ENCODE data around the gene C14orf132.

The C14orf132 gene

DNA sequence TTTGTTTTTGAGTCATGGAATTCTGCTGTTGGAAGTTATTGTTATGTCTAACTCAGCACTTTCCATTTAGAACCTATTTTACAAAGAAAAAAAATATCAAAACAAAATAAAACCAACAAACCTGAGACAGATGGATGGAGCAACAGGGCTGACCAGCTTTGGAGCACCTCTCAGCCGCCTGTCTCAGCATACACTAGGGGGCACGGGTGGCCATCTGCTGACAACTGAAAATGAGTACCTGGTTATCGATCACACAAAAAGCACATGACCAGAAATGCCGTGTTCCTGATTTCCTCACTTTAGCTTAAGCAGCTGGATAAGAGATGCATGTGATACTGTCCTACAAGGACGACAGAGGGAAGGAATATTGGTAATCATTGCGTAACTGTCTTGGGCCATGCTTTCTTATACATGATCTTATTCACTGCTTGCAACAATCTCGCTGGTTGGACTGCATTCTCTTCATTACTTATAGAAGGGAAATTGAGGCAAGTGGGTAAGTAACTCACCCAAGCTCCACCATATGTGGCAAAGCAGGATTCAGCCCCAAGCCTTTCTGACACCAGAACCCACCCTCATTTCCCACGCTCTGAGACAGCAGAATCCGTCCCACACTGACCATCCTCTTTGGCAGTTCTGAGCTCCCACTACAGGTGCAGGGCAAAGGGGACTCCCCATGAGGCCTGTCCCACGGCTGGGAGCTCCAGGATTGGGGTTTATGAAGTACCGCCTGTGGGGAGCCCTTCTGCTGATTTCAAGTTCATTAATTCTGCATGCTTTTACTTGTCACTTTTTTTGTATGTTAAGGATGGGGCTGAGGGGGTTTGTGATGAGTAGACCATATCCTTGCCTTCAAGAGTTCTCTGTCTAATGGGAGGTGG lies 43.5 kb downstream of the C14orf132 start:
- DNase-seq (ENCODE audit: low read depth): no peak

GRCh38 chr14:96083667-96084320 lies 44.6 kb downstream of the C14orf132 start:
- DNase-seq (ENCODE audit: low read depth): no peak

- DNase-seq (ENCODE audit: low read depth): no peak
These were observed 45.6 kb downstream of the C14orf132 start for GRCh38 chr14:96084796-96085195.

GRCh38 chr14:96085369-96085768 lies 46.2 kb downstream of the C14orf132 start:
- peak; percentile 17 for DNase-seq (ENCODE audit: low read depth)

DNA sequence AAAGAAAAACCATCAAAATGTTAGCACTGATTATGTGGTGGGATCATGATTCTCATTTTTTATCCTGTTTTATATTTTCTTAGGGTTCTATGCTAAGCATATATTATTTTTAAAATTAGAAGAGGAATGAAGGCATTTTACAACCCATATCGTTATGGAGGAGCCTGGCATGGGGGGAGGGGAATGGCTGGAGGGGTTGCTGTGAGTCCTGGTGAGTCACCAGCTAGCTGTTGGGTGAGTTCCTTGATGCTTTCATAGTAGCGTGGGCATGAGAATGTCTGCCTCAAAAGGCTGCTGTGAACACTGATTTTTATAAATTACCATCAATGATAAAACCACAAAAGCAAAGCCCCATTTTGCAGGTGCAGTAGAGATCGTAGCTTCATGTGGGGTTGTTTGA lies 46.9 kb downstream of the C14orf132 start:
- peak; percentile 70 for DNase-seq (ENCODE audit: low read depth)

DNA sequence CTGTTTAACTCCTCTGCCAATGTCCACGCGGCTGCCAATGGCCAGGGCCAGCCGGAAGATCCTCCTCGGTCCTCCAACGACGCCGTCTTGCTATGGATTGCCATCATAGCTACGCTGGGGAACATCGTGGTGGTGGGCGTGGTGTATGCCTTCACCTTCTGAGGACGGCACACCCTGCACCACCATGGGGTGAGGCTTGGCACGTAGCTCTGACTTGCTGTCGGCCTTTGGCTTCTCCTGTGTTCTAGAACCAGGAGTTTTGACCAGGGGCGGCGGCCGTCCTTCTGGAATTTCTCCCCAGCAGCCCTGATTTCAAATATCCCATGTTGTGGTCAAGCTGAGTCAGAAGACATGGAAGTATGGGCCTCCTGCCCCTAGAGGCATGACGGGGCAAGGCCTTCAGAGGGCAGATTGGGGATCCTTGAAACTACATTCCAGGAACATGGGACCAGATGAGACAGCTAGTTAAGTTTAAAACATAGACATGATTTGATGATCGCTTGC lies 47.5 kb downstream of the C14orf132 start:
- no peak for DNase-seq (ENCODE audit: low read depth)

DNA sequence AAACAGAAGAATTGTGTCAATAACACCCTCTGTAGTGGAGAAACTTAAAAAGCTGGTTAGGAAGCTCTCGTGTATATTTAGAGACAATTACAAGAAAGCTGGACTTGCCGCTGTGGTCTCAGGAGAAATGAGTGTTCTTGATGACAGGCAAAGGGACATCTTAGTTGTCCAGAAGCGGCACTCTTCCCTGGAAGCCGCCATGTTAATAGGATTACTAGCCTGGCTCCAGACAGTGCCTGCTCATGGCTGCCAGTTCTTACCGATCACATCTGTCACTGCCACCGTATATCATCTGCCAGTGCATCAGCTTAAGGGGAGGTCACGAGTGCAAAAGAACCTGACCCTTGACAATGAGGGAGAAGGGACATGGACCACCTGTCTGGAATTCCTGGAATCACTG lies 48.9 kb downstream of the C14orf132 start:
- DNase-seq (ENCODE audit: low read depth): no peak

DNA sequence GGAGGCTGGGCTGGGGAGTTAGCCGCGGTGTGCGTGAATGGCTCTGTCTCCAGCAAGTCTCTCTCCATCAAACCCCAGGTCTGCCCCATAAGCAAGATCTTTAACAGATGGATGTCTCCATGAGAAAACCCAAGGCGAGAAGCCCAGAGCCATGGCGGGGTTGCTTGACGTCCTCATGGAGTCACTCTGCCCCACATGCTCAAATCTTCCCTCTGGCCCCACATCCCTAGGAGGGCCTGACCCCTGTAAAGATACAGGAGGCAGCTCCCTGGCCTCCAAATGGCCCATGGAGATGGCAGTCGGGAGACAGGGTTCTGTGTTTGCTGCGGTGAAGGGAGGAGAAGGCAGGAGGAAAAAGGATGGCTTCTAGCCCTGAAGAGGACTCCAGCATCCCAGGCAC lies 49.3 kb downstream of the C14orf132 start:
- DNase-seq (ENCODE audit: low read depth): no peak

DNA sequence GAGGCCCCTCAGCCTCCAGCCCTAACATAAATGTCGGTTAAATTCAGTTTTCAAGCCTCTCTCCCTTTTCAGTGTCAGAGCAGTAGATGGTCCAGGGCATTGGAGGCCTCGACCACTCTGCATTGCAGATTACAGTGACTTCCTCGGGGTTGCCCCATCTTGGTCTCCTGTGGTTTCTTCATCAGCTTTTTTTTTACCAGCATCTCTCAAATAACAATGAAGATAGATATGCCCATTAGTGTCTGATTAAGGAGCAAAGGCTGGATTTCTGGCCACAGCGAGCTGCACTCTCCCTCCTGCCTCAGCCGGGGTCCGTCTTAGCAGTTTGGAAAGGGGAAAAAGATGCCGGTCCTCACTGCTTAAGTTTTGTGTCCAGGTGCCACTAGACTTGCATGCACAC lies 49.7 kb downstream of the C14orf132 start:
- no peak for DNase-seq (ENCODE audit: low read depth)

DNA sequence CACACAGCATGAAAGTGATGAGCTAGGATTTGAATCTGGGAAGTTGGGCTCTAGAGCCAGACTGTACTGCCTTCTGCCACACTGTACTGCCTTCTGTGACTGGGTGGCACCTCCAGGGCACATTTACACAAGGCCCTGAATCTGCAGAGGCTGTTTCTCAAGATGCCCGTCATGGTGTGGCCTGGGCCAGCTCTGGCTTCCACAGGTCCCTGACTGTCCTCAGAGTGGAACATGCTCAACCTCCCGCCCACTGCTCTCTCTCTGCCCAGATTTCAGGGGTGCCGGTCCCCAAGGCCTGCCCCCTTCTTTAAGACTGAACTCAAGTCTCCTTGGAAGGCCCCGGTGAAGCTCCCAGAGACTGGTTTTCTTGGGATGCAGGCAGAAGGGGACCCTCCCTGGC lies 50.2 kb downstream of the C14orf132 start:
- no peak for DNase-seq (ENCODE audit: low read depth)

DNA sequence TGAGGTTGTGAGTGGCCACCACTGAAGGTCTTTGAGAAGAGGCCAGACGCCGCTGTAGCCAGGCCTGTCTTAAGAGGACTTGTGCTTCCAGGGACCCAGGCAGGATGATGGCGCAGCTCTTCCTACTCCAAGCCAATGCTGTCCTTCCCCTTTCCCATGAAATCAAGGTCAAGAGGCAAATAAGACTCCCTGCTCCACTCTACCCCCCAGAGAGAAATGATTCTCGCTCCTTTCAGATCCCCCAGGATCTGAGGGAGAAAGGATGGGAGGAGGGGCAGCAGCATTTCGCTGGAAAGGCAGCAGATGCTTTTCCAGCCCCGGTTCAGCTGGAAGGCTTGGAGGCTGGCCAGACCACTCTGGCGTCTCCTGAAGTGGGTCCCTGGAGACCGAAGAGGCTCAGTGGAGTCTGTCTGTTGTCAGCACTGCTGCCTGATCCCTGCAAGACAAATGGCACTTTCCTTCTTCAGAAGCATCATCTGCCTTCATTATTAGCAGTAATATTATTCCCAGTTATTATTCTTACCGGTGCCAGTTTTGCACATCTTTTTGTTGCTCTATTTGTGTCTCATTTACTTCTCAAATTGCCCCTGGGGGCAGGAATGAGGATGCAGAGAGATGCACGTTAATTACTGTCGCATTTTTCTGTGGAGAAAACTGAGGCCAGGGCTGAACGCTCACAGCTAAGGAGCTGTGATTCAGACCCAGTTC lies 51.4 kb downstream of the C14orf132 start:
- no peak for DNase-seq (ENCODE audit: low read depth)

GRCh38 chr14:96091149-96091693 lies 52.1 kb downstream of the C14orf132 start:
- DNase-seq (ENCODE audit: low read depth): no peak

GRCh38 chr14:96091941-96092411 lies 52.8 kb downstream of the C14orf132 start:
- DNase-seq (ENCODE audit: low read depth): no peak

DNA sequence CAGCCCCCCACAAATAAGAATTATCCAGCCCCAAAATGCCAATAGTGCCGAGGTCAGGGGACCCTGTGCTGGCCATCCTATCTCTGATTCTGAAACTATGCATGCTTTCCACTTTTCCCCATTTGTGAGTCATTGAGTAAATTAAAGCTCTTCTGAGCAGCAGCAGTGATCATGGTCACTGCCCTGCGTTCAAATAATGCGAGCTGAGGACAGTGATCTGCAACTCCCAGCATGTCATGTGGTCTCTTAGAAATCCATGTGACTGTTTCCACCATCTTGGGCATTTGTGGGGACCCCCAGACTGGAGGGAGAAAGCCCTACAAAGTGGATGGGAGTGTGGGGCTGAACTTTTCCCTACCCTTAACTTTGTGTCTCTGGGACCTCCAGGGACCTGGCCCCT lies 53.8 kb downstream of the C14orf132 start:
- no peak for DNase-seq (ENCODE audit: low read depth)

GRCh38 chr14:96094211-96094610 lies 55.0 kb downstream of the C14orf132 start:
- DNase-seq (ENCODE audit: low read depth): no peak

GRCh38 chr14:96094656-96095055 lies 55.5 kb downstream of the C14orf132 start:
- no peak for DNase-seq (ENCODE audit: low read depth)

GRCh38 chr14:96095058-96095457 lies 55.9 kb downstream of the C14orf132 start:
- no peak for DNase-seq (ENCODE audit: low read depth)

DNA sequence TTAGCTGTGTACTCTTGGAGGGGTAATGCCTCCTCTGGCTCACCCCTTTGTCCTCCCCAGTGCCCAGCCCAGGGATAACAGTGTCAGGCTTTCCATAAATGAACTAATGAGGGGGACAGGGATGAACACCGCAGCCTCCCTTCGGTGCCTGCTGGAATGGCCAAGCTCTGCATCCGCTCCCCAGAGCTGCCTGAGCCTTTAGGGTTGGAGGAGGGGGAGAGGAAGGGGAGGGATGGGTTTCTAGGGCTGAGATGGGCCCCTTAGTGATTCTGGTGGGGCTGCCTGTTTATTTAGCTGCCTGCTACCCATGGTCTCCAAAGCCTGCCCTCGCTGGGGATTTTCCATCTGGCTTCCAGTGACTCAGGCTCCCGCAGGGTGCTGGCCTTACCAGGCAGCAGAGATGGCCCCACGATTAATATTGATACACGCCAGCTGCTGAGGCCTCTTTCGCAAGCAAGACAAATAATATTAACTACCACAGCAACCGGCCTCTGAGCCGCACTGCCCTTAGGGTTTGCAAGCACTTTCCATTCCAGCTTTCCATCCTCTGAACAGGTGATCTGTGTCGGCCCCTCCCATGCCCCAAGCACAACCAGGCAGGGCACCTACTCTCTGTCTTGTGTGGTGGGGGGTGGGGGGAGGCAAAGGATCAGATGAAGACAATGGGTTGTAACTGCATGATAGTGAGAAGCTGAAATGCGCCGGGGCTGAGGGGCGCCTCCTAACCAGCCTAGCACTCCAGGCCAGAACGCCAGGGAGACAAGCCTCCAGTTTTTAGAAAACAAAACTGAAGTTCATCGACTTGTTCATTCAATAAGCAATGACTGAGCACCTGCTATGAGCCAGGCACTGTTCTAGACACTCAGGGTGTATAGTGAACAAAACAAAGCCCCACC lies 56.7 kb downstream of the C14orf132 start:
- no peak for DNase-seq (ENCODE audit: low read depth)

DNA sequence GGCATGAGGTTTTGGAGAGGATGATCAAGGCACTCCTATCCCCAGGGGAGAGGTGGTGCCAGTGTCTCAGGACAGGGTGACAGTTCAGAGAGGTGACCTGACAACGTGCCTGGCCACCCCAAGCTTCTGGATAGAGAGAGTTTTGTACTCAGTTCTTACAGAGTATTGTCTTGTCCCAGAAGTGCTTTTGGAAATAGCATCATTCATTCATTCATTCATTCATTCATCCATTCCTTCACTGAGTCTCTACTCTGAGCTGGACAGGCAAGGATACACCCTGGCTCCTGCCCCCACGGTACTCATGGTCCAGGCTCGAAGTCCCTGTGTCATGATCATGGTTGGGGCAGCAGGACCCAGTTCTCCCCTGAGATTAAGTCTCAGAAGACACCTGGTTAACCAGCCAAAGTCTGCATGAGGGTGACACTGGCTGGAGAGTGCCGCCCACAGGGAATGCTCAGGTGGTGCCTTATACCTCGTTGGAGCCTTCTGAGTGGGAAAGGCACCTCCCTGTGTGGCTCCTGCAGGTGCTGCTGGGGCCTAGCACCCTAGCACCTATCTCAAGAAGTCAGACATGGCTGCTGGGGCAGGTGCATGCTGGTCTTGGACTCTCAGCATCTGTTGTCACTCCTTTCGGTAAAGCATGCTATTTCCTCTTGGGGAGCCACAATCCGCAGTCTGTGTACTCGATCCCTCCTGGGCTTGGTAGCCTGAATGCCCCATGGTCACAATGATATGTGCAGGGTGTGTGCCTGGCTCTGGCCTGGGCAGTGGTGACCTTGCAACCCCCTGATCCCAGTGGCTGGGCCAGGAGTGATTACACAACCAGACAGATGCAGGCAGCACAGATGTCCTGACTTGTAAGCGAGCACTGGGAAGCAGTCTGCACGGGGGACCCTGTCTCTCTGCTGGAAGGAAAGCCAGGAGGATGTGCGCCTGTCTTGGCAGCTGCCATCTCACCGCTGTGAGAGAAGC lies 57.8 kb downstream of the C14orf132 start:
- DNase-seq (ENCODE audit: low read depth): no peak

- no peak for DNase-seq (ENCODE audit: low read depth)
These were observed 58.6 kb downstream of the C14orf132 start for GRCh38 chr14:96097752-96098151.

All from non-pigmented ciliary epithelial cell (primary cell).